Measurements from ENCODE around the gene ZNF483.

DNA sequence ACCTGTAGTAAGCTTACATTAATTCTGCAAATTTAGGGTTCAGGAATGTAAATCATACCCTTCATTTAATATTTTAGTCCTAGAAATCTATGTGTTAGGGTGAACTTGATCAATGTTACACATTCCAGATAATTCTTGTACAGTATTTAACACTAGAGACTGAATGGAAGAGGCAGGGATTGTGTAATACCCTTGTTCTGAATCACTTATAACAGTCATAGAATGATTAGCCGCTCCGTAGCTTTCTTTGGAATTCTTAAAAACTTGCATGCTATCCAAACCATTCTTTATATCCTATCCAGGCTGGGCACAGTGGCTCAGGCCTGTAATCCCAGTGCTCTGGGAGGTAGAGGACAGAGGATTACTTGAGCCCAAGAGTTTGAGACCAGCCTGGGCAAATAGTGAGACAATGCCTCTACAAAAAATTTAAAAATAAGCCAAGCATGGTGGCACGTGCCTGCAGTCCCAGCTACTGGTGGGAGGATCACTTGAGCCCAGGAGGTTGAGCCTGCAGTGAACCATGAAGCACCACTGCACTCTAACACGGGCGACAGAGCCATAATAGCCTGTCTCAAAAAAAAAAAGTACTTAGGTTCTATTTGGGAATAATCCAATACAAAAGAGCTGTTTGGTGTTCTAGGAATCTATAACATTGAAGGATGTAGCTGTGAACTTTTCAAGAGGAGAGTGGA is 8.3 kb downstream of the ZNF483 start:
- TF ChIP-seq, protein P1, sequence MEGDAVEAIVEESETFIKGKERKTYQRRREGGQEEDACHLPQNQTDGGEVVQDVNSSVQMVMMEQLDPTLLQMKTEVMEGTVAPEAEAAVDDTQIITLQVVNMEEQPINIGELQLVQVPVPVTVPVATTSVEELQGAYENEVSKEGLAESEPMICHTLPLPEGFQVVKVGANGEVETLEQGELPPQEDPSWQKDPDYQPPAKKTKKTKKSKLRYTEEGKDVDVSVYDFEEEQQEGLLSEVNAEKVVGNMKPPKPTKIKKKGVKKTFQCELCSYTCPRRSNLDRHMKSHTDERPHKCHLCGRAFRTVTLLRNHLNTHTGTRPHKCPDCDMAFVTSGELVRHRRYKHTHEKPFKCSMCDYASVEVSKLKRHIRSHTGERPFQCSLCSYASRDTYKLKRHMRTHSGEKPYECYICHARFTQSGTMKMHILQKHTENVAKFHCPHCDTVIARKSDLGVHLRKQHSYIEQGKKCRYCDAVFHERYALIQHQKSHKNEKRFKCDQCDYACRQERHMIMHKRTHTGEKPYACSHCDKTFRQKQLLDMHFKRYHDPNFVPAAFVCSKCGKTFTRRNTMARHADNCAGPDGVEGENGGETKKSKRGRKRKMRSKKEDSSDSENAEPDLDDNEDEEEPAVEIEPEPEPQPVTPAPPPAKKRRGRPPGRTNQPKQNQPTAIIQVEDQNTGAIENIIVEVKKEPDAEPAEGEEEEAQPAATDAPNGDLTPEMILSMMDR (conservative IDR thresholded peaks at IDR 0.05; ENCODE audit: low read depth, low read length), result no peak
- no peak for TF ChIP-seq MXI1 (IDR thresholded peaks at IDR 0.05; ENCODE audit: borderline replicate concordance, low read depth, low read length)

Data from IMR-90 (cell line).